Stimulated activated CD8-positive, alpha-beta memory T cell treated with anti-CD3 and anti-CD28 coated beads, Interleukin-7, amount 100 ng/mL, for 1 hour (primary cell): ENCODE measurements around the gene ZNF618.

Experiments
- DNase-seq, 2 donors: peaks; one replicate each; pipeline ENCODE4 v3.0.0-alpha.2; 2020; ENCODE audit warnings: low read depth in 2 of 2

The ZNF618 gene

DNA sequence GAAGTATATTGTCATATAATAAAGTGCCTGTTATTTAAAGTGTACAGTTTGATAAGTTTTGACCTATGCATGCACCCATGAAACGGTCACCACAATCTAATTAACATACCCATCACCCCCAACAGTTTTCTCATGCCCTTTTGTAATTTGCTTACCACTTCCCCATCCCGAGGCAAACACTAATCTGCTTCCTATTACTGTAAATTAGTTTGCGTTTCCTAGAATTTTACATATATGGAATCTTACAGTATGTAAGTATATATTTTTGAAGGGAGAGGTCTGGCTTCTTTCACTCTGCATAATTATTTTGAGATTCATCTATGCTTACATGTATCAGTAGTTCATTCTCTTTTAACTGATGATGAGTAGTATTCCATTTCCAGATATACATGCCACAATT, 145.5 kb downstream of the ZNF618 start:
- no peak for DNase-seq

DNA sequence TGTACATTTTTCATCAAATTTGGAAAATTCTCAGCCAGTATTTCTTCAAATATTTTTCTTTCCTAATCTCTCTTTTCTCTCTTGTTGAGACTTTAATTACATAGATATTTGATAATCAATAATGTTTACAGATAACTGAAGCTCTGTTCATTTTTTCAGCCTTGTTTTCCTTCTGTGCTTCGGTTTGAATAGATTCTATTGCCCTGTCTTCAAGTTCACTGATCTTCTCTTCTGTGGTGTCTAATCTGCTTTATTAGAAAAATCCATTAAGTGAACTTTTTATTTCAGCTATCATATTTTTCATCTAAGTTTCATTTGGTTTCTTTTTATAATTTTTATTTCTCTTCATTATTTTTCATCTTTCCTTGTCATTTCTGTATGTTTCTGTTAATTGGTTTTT, 147.9 kb downstream of the ZNF618 start:
- no peak for DNase-seq

- DNase-seq: no peak
These were observed 149.2 kb downstream of the ZNF618 start for GRCh38 chr9:114025196-114025753.

DNA sequence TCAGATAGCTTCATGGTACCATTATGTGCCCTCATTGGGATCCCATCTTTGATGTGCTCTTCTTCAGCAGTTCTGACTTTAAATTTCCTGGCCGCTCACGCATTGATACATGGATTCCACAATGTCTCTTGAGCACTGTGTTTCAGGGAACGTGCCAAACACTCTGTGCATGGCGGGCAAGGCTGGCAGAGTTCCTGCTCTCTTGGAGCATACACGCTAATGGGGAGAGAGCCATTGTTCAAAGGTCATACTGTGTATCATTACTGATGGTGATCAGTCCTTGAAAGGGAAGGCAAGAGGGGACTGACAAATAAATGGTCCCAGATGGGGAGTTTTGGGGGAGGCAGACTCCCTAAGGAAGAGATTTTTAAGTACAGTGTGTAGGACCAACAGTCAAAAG, 149.7 kb downstream of the ZNF618 start:
- DNase-seq: no peak

- no peak for DNase-seq
These were observed 150.2 kb downstream of the ZNF618 start for GRCh38 chr9:114026335-114026734.

DNA sequence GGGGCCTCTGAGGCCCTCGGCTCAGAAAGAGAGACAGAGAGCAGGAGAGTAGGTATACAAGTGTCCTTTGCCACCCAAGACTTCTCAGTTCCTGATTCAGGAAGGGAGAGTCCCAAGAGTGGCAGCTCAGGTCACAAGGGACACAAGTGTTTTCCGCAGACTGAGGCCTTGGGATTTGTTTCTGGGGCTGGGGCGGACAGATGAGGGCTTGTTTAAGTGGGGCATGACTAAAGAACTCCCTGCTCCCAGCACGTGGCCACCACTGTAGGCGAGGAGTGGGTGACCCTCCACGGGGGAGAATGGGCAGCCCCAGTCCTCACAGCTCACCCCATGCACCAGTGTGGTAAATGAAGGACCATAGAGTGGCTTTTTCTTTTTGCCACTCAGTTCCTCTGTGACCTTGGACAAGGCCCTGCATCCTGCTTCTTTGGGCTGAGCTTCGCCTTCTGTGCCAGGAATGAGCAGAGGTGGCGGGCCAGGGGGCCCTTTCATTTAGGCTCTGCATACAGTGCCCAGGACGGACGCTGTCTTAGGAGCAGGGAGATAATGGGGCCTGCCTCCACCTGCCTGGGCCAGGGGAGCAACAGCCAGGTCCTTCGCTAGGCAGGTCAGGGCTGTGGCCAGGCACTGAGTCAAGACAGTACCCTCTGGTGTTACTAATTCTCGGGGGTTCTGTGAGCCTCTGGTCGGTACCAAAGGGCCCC, 151.2 kb downstream of the ZNF618 start:
- DNase-seq: no peak

GRCh38 chr9:114027863-114028465, 151.9 kb downstream of the ZNF618 start:
- no peak for DNase-seq

GRCh38 chr9:114028646-114029045, 152.5 kb downstream of the ZNF618 start:
- no peak for DNase-seq

DNA sequence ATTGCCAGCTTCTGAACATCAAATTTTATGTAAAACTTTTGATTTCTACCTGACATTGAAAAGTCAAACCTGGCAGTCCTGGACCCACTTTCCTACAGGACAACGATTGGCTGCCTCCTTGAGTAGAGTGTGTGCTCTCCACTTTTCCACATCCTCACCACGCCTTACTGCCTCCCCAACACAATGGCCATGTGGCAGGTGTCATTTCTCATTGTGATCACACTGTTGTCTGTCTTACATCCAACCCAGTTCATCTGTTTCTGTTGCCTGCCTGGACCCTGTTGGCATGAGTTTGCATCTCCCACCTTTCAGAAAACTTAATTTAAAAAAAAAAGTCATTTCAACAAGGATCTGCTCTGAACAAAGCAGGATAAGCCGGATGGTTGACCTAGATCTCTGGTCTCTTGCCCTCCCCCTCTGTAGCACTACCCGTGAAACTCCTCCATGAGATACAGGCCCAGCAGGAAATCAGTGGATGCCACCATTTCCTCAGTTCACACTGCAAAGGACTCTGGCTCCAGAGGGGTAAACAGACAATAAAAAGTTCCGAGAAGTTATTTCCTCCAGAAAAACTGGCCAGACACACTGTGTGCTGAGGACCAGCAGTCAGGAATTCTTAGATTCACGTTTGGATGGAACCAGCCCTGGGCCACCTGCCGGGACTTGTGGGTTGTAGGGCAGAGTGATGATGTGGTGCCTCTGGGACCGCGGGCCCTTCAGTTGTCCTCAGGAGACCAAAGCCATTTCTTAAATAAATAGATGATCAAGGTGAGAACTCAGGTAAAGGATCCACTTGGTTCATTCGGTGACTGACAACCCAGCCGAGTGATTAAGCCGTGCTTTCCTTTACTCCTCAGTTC, 153.4 kb downstream of the ZNF618 start:
- no peak for DNase-seq

GRCh38 chr9:114030364-114030763, 154.3 kb downstream of the ZNF618 start:
- DNase-seq: no peak

DNA sequence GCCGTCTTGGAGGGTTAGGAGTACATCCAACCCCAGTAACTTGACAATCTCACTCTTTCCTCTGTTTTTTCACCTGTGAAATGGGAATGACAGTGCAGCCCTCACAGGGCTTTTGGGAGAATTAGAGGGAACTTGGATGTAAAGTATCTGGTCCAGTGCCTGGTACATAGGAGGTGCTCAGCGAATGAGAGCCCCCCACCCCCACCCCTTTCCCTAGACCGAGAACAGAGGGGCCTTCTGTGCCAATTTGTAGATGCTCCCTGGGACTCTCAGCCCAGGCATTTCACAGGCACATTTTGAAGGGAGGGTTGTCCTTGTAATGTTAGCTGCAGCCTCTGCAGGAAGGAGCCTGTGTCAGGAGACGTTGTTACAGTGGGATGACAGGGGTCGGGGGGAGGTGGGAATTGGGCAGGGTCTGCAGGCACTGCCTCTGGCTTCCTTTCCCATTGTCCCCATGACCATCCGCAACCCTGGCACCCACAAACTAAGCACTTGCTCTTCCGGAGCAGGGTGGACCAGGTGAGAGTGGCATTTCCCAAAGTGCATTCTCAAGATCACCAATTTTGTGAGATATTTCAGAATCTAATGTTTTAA, 155.0 kb downstream of the ZNF618 start:
- no peak for DNase-seq

GRCh38 chr9:114031948-114032840, 156.1 kb downstream of the ZNF618 start:
- DNase-seq: no peak

GRCh38 chr9:114033397-114034103, 157.4 kb downstream of the ZNF618 start:
- no peak for DNase-seq

DNA sequence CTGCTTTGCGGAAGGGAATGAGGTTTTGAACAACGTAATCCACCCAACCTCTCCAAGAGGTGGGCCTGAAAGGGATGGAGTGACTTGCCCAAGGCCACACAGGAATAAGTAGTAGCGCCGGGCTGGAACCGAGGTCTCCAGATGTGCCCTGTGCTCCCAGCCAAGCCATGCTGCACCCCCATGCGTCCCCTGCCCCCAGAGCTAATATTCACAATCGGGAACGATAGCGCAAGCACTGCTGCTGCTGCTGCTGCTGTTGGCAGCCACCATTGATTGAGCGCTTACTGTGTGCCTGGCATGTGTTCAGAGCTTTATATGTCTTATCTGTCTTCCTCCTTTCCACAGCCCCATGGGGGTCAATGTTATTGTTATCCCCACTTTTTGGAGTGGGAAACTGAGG, 158.1 kb downstream of the ZNF618 start:
- DNase-seq: no peak

- DNase-seq: no peak
These were observed 158.6 kb downstream of the ZNF618 start for GRCh38 chr9:114034661-114035062.

DNA sequence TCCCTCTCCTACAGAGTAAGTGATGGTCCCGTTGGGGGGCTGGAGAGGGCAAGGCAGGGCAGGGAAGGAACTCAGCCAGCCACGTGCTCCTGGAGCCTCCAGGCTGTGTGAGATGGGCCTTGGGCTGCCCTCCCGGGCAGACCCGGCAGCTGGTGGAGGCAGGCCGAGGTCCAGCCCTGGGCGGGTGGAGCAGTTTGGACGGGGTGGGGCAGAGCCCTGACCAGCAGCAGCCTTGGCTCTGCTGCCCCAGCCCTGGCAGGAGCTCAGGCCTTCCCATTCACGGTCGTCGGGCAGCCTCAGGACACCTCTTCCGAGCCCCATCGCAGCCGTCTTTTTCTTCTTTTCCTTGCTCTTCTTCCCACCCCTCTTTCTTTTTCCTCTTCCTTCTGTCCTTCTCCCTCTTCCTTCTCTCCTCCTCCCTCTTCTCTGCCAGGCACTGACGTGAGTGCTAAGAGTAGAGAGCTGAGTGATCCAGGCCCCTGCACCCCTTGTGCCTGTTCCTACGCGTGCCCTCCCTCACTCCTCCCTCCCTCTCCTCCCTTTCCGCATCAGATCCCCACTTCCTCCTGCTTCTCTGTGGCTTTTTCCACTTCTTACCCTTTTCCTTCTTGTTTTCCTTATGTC, 159.2 kb downstream of the ZNF618 start:
- no peak for DNase-seq

DNA sequence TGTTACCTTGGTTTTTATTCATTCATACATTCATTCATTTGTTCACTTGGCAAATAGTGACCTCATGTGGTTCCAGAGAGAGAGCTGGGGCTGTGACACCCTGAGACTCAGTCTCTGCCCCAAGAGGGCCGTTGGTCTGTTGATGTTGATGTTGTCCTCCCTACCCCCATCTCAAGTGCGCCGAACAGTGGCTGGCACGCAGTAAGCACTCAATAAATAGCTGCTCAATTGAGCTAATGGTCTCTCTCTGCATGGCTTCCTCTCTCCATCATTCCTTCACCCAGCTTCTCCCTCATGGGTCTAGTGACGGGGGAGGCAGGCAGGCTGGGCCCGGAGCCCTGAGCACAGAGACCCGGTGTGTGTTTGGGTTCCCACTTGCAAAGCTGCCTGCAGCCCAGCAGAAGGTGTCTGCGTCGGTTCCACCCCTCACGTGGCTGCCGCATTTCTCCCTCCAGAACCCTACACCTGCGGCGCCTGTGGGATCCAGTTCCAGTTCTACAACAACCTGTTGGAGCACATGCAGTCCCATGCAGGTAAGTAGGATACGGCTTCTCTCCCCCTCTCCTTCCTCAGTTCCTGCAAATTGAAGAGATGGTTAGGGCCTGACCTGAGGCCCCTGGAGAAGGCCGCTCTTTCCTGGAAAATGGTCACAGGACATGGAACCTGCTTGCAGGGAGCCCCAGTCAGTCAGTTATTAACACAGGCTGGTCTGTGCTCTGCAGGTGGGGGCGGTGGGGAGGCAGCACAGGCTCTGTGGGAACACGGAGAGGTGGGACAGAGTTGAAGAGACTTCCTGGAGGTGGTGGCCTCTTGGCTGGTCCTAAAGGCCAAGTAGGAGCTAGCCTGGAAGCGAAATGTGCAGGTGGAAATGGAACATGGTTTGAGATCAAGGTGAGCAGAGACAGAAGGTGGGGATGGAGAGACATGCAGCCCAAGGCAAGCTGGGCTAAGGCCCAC, 160.0 kb downstream of the ZNF618 start:
- no peak for DNase-seq

GRCh38 chr9:114037249-114037648, 161.1 kb downstream of the ZNF618 start:
- DNase-seq: no peak
